ENCODE results near the gene MAFF. TPM values are rescaled to one million over a fixed set of nuclear protein-coding genes. Genes with fewer than 3 reads are reported as not detected.

The MAFF gene
- total RNA-seq, 1 donor from 2014 or later, result 1.8 TPM

GRCh38 chr22:38221407-38221806 lies 19.6 kb downstream of the MAFF start:
- H3K27me3 Mint-ChIP-seq (ENCODE audit: unreplicated experiment), result peaks cover 8% of the 10 kb centered on the region
- peaks cover 6% of the 10 kb centered on the region for H3K9me3 Mint-ChIP-seq (ENCODE audit: unreplicated experiment)
- no peak for DNase-seq
- TF ChIP-seq CTCF (IDR thresholded peaks at IDR 0.05; ENCODE audit: partially characterized antibody, unreplicated experiment), result no peak
- peak overlapping the region; percentile 70 for H3K27ac Mint-ChIP-seq (ENCODE audit: unreplicated experiment)
- H3K4me3 Mint-ChIP-seq (ENCODE audit: unreplicated experiment), result no peak overlapping the region
- peaks cover 25% of the 10 kb centered on the region for H3K4me1 Mint-ChIP-seq (ENCODE audit: low read depth, unreplicated experiment)
- peaks cover 1% of the 10 kb centered on the region for H3K36me3 Mint-ChIP-seq (ENCODE audit: unreplicated experiment)

GRCh38 chr22:38221908-38222796 lies 20.4 kb downstream of the MAFF start:
- no peak for TF ChIP-seq CTCF (IDR thresholded peaks at IDR 0.05; ENCODE audit: partially characterized antibody, unreplicated experiment)
- DNase-seq, result no peak
- H3K27ac Mint-ChIP-seq (ENCODE audit: unreplicated experiment), result peak overlapping the region; percentile 66
- H3K4me1 Mint-ChIP-seq (ENCODE audit: low read depth, unreplicated experiment), result peaks cover 25% of the 10 kb centered on the region
- H3K4me3 Mint-ChIP-seq (ENCODE audit: unreplicated experiment), result no peak overlapping the region
- peaks cover 8% of the 10 kb centered on the region for H3K27me3 Mint-ChIP-seq (ENCODE audit: unreplicated experiment)
- H3K9me3 Mint-ChIP-seq (ENCODE audit: unreplicated experiment), result peaks cover 4% of the 10 kb centered on the region
- H3K36me3 Mint-ChIP-seq (ENCODE audit: unreplicated experiment), result no peaks in the 10 kb centered on the region

GRCh38 chr22:38222797-38223119 lies 21.0 kb downstream of the MAFF start:
- peaks cover 25% of the 10 kb centered on the region for H3K4me1 Mint-ChIP-seq (ENCODE audit: low read depth, unreplicated experiment)
- H3K27ac Mint-ChIP-seq (ENCODE audit: unreplicated experiment), result no peak overlapping the region
- no peak overlapping the region for H3K4me3 Mint-ChIP-seq (ENCODE audit: unreplicated experiment)
- no peak for TF ChIP-seq CTCF (IDR thresholded peaks at IDR 0.05; ENCODE audit: partially characterized antibody, unreplicated experiment)
- peaks cover 8% of the 10 kb centered on the region for H3K27me3 Mint-ChIP-seq (ENCODE audit: unreplicated experiment)
- H3K36me3 Mint-ChIP-seq (ENCODE audit: unreplicated experiment), result no peaks in the 10 kb centered on the region
- no peak for DNase-seq
- peaks cover 4% of the 10 kb centered on the region for H3K9me3 Mint-ChIP-seq (ENCODE audit: unreplicated experiment)

GRCh38 chr22:38223289-38223960 lies 21.6 kb downstream of the MAFF start:
- Mint-ChIP-seq H3K36me3 (ENCODE audit: unreplicated experiment) (no peaks in the 10 kb centered on the region), H3K27me3 (ENCODE audit: unreplicated experiment) (peaks cover 8% of the 10 kb centered on the region), H3K27ac (ENCODE audit: unreplicated experiment) (no peak overlapping the region), H3K4me3 (ENCODE audit: unreplicated experiment) (no peak overlapping the region), H3K9me3 (ENCODE audit: unreplicated experiment) (peaks cover 4% of the 10 kb centered on the region), H3K4me1 (ENCODE audit: low read depth, unreplicated experiment) (peaks cover 19% of the 10 kb centered on the region)
- DNase-seq, result no peak
- no peak for TF ChIP-seq CTCF (IDR thresholded peaks at IDR 0.05; ENCODE audit: partially characterized antibody, unreplicated experiment)

All from glutamatergic neuron (in vitro differentiated cells).